Fibroblast of lung (primary cell): ENCODE measurements around the gene FBXO34. TPM values are rescaled to one million over a fixed set of nuclear protein-coding genes. Genes with fewer than 3 reads are reported as not detected.

Experiments
- DNase-seq, 2 donors: peaks; one replicate each; pipeline versions ENCODE4 v3.0.0 to v3.0.0-alpha.2; 2010; ENCODE audit warnings: low read depth in 2 of 2
- H2AFZ ChIP-seq: 2 replicates; pipeline ENCODE4 v1.5.1; 2012; ENCODE audit warnings: low read length, control low read depth, inconsistent platforms
- H3K27ac ChIP-seq: 2 replicates; pipeline ENCODE4 v1.5.1; 2011; ENCODE audit warnings: low read length, control low read depth; ENCODE audit not compliant: insufficient read depth
- H3K27me3 ChIP-seq: 2 replicates; pipeline ENCODE4 v1.5.1; 2011; ENCODE audit warnings: mild to moderate bottlenecking, low read length; ENCODE audit not compliant: control insufficient read depth, insufficient read depth
- H3K36me3 ChIP-seq: 2 replicates; pipeline ENCODE4 v1.5.1; 2011; ENCODE audit warnings: low read length; ENCODE audit not compliant: control insufficient read depth, insufficient read depth
- H3K4me1 ChIP-seq: 2 replicates; pipeline ENCODE4 v1.5.1; 2011; ENCODE audit warnings: low read length; ENCODE audit not compliant: control insufficient read depth, insufficient read depth; ENCODE audit errors: extremely low read depth
- H3K4me2 ChIP-seq: 2 replicates; pipeline ENCODE4 v1.5.1; 2011; ENCODE audit warnings: low read length, control low read depth; ENCODE audit not compliant: insufficient read depth; ENCODE audit errors: extremely low read depth
- H3K4me3 ChIP-seq, 4 experiments: fragments of 200-600 bp in 1 of 4; sonication (generic) in 1 of 4; replicated peaks in 1 of 4; 2 replicates each; pipeline ENCODE4 v1.5.1; 2011 to 2016; ENCODE audit warnings: low read length in 4 of 4, low read depth in 3 of 4, mild to moderate bottlenecking in 3 of 4, control low read depth in 2 of 4, inconsistent platforms in 1 of 4, mixed read lengths in 1 of 4; ENCODE audit not compliant: insufficient read depth in 1 of 4; ENCODE audit errors: control extremely low read depth in 1 of 4
- H3K79me2 ChIP-seq: 2 replicates; pipeline ENCODE4 v1.5.1; 2012; ENCODE audit warnings: mild to moderate bottlenecking, low read length, inconsistent platforms; ENCODE audit not compliant: control insufficient read depth, insufficient read depth
- H3K9ac ChIP-seq: 2 replicates; pipeline ENCODE4 v1.5.1; 2011; ENCODE audit warnings: mild to moderate bottlenecking, low read length, control low read depth; ENCODE audit not compliant: insufficient read depth
- H3K9me3 ChIP-seq: 2 replicates; pipeline ENCODE4 v1.5.1; 2012; ENCODE audit warnings: low read depth, low read length; ENCODE audit not compliant: control insufficient read depth, insufficient read depth
- H4K20me1 ChIP-seq: 2 replicates; pipeline ENCODE4 v1.5.1; 2011; ENCODE audit warnings: low read length; ENCODE audit not compliant: control insufficient read depth, insufficient read depth; ENCODE audit errors: extremely low read depth
- EZH2 ChIP-seq: IDR thresholded peaks from 2 replicates; pipeline ENCODE4 v1.5.1; 2012; ENCODE audit warnings: low read length, control low read depth, mild to moderate bottlenecking; ENCODE audit errors: missing control alignments
- polyA plus RNA-seq, 2 donors: library from polyadenylated mRNA; depleted of rRNA in 1 of 2; stranded (reverse) in 1 of 2; unstranded in 1 of 2; fragments of >200 nt; gene quantifications; 2 replicates each; pipeline ENCODE4 v1.2.1, GENCODE V29; 2011 to 2012; ENCODE audit warnings: missing spikeins in 1 of 2
- total RNA-seq: library from RNA; depleted of rRNA; stranded (reverse); fragments of >200 nt; gene quantifications from 2 replicates; pipeline ENCODE4 v1.2.1, GENCODE V29; 2014
- TF ChIP-seq, protein P1 (sequence below), 2 donors: IDR thresholded peaks in 1 of 2; conservative IDR thresholded peaks in 1 of 2; 1 replicate in 1 of 2; 2 replicates in 1 of 2; pipeline ENCODE4 v1.5.1; 2011 to 2012; ENCODE audit warnings: low read length in 2 of 2, control low read depth in 1 of 2, inconsistent platforms in 1 of 2, low read depth in 1 of 2, mild to moderate bottlenecking in 1 of 2

Gene FBXO34
- total and polyA plus RNA-seq, 2 donors (not counting 1 experiment from before 2014, with no cell fraction given), result 20.8 to 29.1 TPM

DNA sequence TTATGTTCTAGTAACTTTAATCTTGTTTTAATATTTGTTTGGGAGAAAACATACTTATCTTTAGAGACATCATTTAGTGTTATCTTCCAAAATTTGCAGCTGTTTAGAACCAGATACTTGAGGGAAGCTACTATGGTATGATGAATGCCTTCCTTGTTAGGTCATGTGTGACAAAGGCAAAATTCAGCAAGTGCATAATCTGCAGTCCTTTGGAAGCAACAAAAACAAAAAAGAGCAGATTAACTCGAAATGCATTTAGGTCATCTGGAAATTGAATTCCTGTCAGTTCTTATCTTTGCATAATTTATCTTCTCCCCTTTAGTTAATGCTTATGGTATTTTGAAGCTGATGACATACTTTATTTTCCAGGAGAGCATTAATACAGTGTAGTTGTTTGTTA lies 3.5 kb downstream of the FBXO34 start:
- no peaks in the 10 kb centered on the region for H3K36me3 ChIP-seq
- no peaks in the 10 kb centered on the region for H4K20me1 ChIP-seq
- peaks cover 59% of the 10 kb centered on the region for H3K79me2 ChIP-seq
- H3K27ac ChIP-seq, result no peak overlapping the region
- no peaks in the 10 kb centered on the region for H3K27me3 ChIP-seq
- no peaks in the 10 kb centered on the region for H3K9me3 ChIP-seq
- no peak for TF ChIP-seq EZH2
- TF ChIP-seq, protein P1, sequence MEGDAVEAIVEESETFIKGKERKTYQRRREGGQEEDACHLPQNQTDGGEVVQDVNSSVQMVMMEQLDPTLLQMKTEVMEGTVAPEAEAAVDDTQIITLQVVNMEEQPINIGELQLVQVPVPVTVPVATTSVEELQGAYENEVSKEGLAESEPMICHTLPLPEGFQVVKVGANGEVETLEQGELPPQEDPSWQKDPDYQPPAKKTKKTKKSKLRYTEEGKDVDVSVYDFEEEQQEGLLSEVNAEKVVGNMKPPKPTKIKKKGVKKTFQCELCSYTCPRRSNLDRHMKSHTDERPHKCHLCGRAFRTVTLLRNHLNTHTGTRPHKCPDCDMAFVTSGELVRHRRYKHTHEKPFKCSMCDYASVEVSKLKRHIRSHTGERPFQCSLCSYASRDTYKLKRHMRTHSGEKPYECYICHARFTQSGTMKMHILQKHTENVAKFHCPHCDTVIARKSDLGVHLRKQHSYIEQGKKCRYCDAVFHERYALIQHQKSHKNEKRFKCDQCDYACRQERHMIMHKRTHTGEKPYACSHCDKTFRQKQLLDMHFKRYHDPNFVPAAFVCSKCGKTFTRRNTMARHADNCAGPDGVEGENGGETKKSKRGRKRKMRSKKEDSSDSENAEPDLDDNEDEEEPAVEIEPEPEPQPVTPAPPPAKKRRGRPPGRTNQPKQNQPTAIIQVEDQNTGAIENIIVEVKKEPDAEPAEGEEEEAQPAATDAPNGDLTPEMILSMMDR (conservative IDR thresholded peaks at IDR 0.05 in 1 of 2, IDR thresholded peaks at IDR 0.05 in 1 of 2; ENCODE audit: low read depth in 1 of 2, low read length in 2 of 2), result no peak
- H2AFZ ChIP-seq, result no peak overlapping the region
- no peak overlapping the region for H3K9ac ChIP-seq
- H3K4me3 ChIP-seq, result no peak overlapping the region
- H3K4me1 ChIP-seq, result peaks cover 3% of the 10 kb centered on the region
- H3K4me2 ChIP-seq, result peak overlapping the region; percentile 16
- DNase-seq, result peak; percentile 42 to 91

DNA sequence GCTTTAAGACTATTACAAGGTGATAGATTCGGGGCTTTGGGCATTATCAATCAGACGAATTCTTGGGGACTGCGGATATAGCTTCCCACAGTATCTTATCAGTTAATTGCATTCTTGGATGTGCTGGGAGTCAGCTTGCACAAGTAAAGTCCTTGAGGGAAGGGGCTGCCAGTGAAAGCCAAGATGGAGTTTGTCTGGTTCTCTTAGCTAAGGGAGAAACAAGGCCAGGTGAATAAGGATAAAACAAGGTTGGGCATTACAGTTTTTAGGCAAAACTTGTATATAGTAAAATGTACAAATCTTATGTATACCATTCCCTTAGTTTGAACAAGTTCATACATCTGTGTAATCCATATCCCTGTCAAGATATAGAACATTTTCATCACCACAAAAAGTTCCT lies 5.5 kb downstream of the FBXO34 start:
- TF ChIP-seq, protein P1 (conservative IDR thresholded peaks at IDR 0.05 in 1 of 2, IDR thresholded peaks at IDR 0.05 in 1 of 2; ENCODE audit: low read depth in 1 of 2, low read length in 2 of 2), result no peak
- no peak for TF ChIP-seq EZH2
- no peak for DNase-seq

DNA sequence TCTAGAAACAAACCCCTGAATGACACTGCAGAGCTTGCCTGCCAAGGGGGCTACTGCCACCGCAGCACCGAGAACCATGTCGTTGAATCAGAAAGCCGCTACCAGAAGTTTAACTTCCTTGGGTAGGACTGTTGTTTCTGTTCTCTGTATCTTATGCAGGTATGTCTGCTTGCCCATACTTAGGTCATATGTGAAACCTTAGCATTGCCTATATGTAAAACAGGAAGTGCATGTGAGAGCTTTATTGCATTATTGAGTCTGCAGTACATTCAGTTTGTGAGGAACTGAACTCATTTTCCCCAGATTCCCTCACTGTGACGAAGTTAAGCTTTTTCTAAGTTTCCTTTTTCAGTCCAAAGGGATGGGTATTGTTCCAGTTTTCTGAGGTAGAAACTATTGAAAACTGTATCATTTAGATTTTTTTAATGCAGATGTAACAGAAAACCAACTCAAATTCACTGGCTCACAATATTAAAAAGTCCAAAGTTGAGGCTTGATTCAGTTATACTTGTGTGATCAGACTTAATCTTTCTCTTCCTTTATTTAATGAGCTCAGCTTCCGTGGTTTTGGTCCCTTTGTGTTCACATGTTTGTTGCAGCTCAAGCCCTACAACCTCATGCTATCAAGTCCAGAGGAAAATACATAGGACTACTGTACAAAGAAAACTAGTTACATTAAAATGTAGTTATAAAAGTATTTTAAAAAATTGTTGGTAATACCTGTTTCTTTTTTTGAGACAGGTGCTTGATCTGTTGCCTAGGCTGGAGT lies 6.9 kb downstream of the FBXO34 start:
- Histone ChIP-seq H3K4me2 (no peak overlapping the region), H3K36me3 (no peaks in the 10 kb centered on the region), H3K9ac (no peak overlapping the region), H3K9me3 (no peaks in the 10 kb centered on the region), H3K79me2 (peaks cover 58% of the 10 kb centered on the region), H3K4me1 (peaks cover 3% of the 10 kb centered on the region), H2AFZ (no peak overlapping the region), H3K27me3 (no peaks in the 10 kb centered on the region), H4K20me1 (no peaks in the 10 kb centered on the region), H3K4me3 (no peak overlapping the region), H3K27ac (no peak overlapping the region)
- no peak for DNase-seq
- TF ChIP-seq EZH2, result no peak
- TF ChIP-seq, protein P1 (conservative IDR thresholded peaks at IDR 0.05 in 1 of 2, IDR thresholded peaks at IDR 0.05 in 1 of 2; ENCODE audit: low read depth in 1 of 2, low read length in 2 of 2), result no peak

More for the DNA sequence above, 5.5 kb downstream of the FBXO34 start:
- Histone ChIP-seq H2AFZ (no peak overlapping the region), H3K79me2 (peaks cover 65% of the 10 kb centered on the region), H3K4me3 (no peak overlapping the region), H3K4me2 (no peak overlapping the region), H3K27me3 (no peaks in the 10 kb centered on the region), H3K4me1 (peaks cover 3% of the 10 kb centered on the region), H3K27ac (no peak overlapping the region), H4K20me1 (no peaks in the 10 kb centered on the region), H3K36me3 (no peaks in the 10 kb centered on the region), H3K9me3 (no peaks in the 10 kb centered on the region), H3K9ac (no peak overlapping the region)
